A673 (cell line): Measurements from ENCODE around the gene PCED1A. TPM values are rescaled to one million over a fixed set of nuclear protein-coding genes. Genes with fewer than 3 reads are reported as not detected.

ENCODE experiments used
- Bru-seq: library from RNA; stranded (reverse); fragments of 400-500 nt; gene quantifications from one replicate; lab custom pipeline; 2021; lab: Mats Ljungman, UMichigan
- BruChase-seq, 2 experiments: library from RNA; stranded (reverse); fragments of 400-500 nt; gene quantifications; one replicate each; lab custom pipeline; 2021; lab: Mats Ljungman, UMichigan
- BruUV-seq: library from RNA; stranded (reverse); fragments of 400-500 nt; replicated peaks from 2 replicates; lab custom pipeline; 2021; lab: Mats Ljungman, UMichigan
- CTCF ChIA-PET: fragments of 300-600 bp; sonication (Branson Sonifier 250); formaldehyde crosslinking; loops from one replicate; lab custom pipeline; 2022; ENCODE audit warnings: antibody characterized with exemption; lab: Charles Lee
- POLR2A ChIA-PET: fragments of 300-600 bp; sonication (Branson Sonifier 250); formaldehyde crosslinking; loops from one replicate; lab custom pipeline; 2022; ENCODE audit warnings: antibody characterized with exemption; ENCODE audit not compliant: low non-redundant PET; lab: Charles Lee
- DNase-seq: peaks from one replicate; pipeline ENCODE4 v3.0.0-alpha.2; 2015; ENCODE audit warnings: low spot score
- H3K27ac ChIP-seq: fragments of 200-600 bp; sonication (generic); 2 replicates; pipeline ENCODE4 v1.5.1; 2016; ENCODE audit warnings: mixed run types, low read depth, mild to moderate bottlenecking, mixed read lengths, antibody characterized with exemption, low read length; ENCODE audit not compliant: poor library complexity, severe bottlenecking
- H3K27me3 ChIP-seq: fragments of 200-600 bp; sonication (generic); replicated peaks from 2 replicates; pipeline ENCODE4 v1.6.1; 2017; ENCODE audit warnings: mixed run types, low read depth, mild to moderate bottlenecking, mixed read lengths, antibody characterized with exemption, low read length; ENCODE audit not compliant: insufficient read depth, poor library complexity
- H3K36me3 ChIP-seq: fragments of 200-600 bp; sonication (generic); 2 replicates; pipeline ENCODE4 v1.6.1; 2016; ENCODE audit warnings: mixed run types, mild to moderate bottlenecking, mixed read lengths, antibody characterized with exemption, low read length; ENCODE audit not compliant: insufficient read depth, poor library complexity, severe bottlenecking
- H3K4me1 ChIP-seq: fragments of 200-600 bp; sonication (generic); 2 replicates; pipeline ENCODE4 v1.6.1; 2017; ENCODE audit warnings: mixed run types, mild to moderate bottlenecking, mixed read lengths, antibody characterized with exemption, low read length; ENCODE audit not compliant: insufficient read depth, poor library complexity, severe bottlenecking
- H3K4me3 ChIP-seq: fragments of 200-600 bp; sonication (generic); 2 replicates; pipeline ENCODE4 v1.5.1; 2016; ENCODE audit warnings: low read depth, mixed run types, mild to moderate bottlenecking, mixed read lengths, low read length; ENCODE audit not compliant: poor library complexity, severe bottlenecking
- H3K9me3 ChIP-seq: fragments of 200-600 bp; sonication (generic); 2 replicates; pipeline ENCODE4 v1.6.1; 2016; ENCODE audit warnings: mixed run types, low read depth, mild to moderate bottlenecking, mixed read lengths, antibody characterized with exemption, low read length; ENCODE audit not compliant: poor library complexity, severe bottlenecking
- CTCF ChIP-seq: fragments of 300-800, 200-600 bp; sonication (generic); conservative IDR thresholded peaks from 2 replicates; pipeline ENCODE4 v1.5.1; 2017; ENCODE audit warnings: low read depth, mild to moderate bottlenecking, antibody characterized with exemption, low read length, moderate library complexity, mixed read lengths
- EZH2 ChIP-seq: fragments of 200-600 bp; sonication (generic); IDR thresholded peaks from 2 replicates; pipeline ENCODE4 v1.6.1; 2017; ENCODE audit warnings: borderline replicate concordance, low read depth, mild to moderate bottlenecking, mixed read lengths, antibody characterized with exemption, low read length; ENCODE audit not compliant: poor library complexity, severe bottlenecking
- intact Hi-C: fragments of 100-400 bp; cut with micrococcal nuclease; formaldehyde crosslinking; loops from one replicate; pipeline ENCODE4 v1.10.0; 2022; ENCODE audit not compliant: unreplicated experiment
- long read RNA-seq: library from polyadenylated mRNA; stranded (forward); transcript quantifications from one replicate; pipeline ENCODE4 v2.0.0, GENCODE V29; 2022
- total RNA-seq: library from RNA; stranded (reverse); gene quantifications from 2 replicates; pipeline ENCODE4 v1.2.3, GENCODE V29; 2021

Gene PCED1A
- 32.8 and 42.0 TPM in 2 replicates for total RNA-seq
- Bru-seq, nascent RNA: percentile 70 among the genes with signal in this experiment
- percentile 77 among the genes with signal in this experiment for BruChase-seq, experiment 1, labeled RNA remaining after a 2-hour chase
- BruChase-seq, experiment 2, labeled RNA remaining after a 6-hour chase: percentile 80 among the genes with signal in this experiment
- long read RNA-seq, transcript PCED1A-202 (8 exons, 2,016 nt): major isoform, 13 of 39 reads
- long read RNA-seq, partial matches to known transcripts: 14 of 39 reads
- long read RNA-seq, other reads (novel, unspliced or antisense): 12 of 39 reads

DNA sequence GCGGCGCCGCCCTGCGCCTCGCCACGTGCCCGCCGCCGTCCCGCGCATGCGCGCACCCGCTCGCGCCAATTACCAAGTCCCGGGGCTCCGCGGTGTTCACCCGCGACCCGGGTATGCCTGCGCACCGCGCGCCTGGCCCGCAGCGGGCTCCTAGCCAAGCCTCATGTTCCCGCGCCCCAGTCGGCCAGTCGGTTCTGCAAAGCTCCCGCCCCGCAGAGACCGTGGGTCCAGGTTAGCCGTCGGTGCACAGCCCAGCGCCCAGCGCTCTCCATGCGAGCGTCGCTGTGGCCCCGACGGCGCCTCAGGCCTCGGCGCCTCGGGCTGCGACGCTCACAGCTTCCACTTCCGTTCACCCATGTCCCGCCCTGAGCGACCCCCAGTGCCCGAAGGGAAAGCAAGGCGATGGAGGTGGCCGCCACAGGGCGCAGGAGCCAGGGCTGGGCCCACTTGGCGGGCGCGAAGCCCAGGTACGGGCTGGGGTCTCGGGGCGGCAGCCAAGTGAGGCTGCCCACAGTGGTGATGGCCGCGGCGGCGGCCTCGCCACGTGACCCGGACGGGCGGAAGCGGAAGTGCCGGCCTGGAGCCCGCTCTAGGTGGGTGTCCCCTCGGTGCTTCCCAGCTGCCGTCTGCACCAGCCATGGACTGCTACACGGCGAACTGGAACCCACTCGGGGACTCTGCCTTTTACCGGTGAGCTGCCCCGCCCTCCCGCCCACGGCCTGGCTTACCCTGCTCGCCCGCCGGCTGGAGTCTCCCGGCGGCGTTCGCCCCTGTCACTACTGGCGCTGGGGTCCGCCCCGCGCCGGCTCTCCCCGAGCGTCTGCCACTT, at the start of gene PCED1A, which contains the start of gene VPS16:
Gene PCED1A, minus strand, starts transcription at position 518 of the 829 bp plus-strand sequence. CDS start 743 bp downstream, outside the sequence.
Gene VPS16, plus strand, starts transcription at position 608 of the 829 bp plus-strand sequence. Its CDS starts 30 bp downstream, at position 638.
- BruUV-seq: no TSS peak
- POLR2A ChIA-PET: no interaction called here
- intact Hi-C loops: no loop called here
- Histone ChIP-seq H3K4me1 (peaks cover 15% of the 10 kb centered on the region), H3K27ac (peak within 1 kb of the TSS; percentile 94), H3K27me3 (no peaks in the 10 kb centered on the region), H3K4me3 (peak within 1 kb of the TSS; percentile 70), H3K36me3 (peaks cover 8% of the 10 kb centered on the region), H3K9me3 (no peaks in the 10 kb centered on the region)
- no peak for TF ChIP-seq EZH2
- no peak for TF ChIP-seq CTCF
- CTCF ChIA-PET: no interaction called here
- peak; percentile 93 for DNase-seq

DNA sequence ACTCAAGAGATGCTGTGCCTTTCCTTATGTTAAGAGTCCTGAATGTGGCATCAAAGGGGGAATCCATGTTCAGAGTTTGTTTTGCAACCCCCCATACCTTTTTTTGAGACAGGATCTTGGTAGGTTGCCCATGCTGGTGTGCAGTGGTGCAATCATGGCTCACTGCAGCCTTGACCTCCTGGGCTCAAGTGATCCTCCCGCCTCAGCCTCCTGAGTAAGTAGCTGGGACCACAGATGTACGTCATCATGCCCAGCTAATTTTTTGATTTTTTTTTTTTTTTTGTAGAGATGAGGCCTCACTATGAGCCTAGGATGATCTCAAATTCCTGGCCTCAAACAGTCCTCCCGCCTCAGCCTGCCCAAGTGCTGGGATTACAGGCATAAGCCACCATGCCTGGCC, 49.3 kb upstream of the PCED1A start:
- TF ChIP-seq EZH2 (no peak), CTCF (no peak)
- H3K4me3 ChIP-seq: no peak overlapping the region
- intact Hi-C loops: no loop called here
- no peak for DNase-seq
- H3K4me1 ChIP-seq: no peaks in the 10 kb centered on the region
- H3K36me3 ChIP-seq: no peaks in the 10 kb centered on the region
- no TSS peak for BruUV-seq
- CTCF ChIA-PET: no interaction called here
- POLR2A ChIA-PET: no interaction called here
- H3K27me3 ChIP-seq: no peaks in the 10 kb centered on the region
- H3K27ac ChIP-seq: no peak overlapping the region
- no peaks in the 10 kb centered on the region for H3K9me3 ChIP-seq

- POLR2A ChIA-PET: no interaction called here
Measured at GRCh38 chr20:2889209-2889608, 48.8 kb upstream of the PCED1A start.

More at GRCh38 chr20:2889209-2889608, 48.8 kb upstream of the PCED1A start:
- Histone ChIP-seq H3K36me3 (no peaks in the 10 kb centered on the region), H3K27ac (no peak overlapping the region), H3K27me3 (no peaks in the 10 kb centered on the region), H3K4me1 (no peaks in the 10 kb centered on the region), H3K4me3 (no peak overlapping the region), H3K9me3 (no peaks in the 10 kb centered on the region)
- BruUV-seq: no TSS peak
- CTCF ChIA-PET: no interaction called here
- TF ChIP-seq CTCF (no peak), EZH2 (no peak)
- DNase-seq: no peak
- intact Hi-C loops: no loop called here
